Neuronal stem cell (in vitro differentiated cells): ENCODE results near the gene ITGB3BP.

ENCODE experiments used
- DNase-seq: peaks from one replicate; pipeline ENCODE4 v3.0.0-alpha.2; 2013; ENCODE audit warnings: low spot score
- H2AFZ ChIP-seq: one replicate; pipeline ENCODE4 v1.6.1; 2013; ENCODE audit warnings: mild to moderate bottlenecking, low read length, inconsistent platforms
- H2AK5ac ChIP-seq: 2 replicates; pipeline ENCODE4 v1.6.1; 2013; ENCODE audit warnings: low read depth, mild to moderate bottlenecking, inconsistent platforms, low read length, moderate library complexity, mixed read lengths
- H2BK120ac ChIP-seq: 2 replicates; pipeline ENCODE4 v1.6.1; 2013; ENCODE audit warnings: low read depth, mild to moderate bottlenecking, inconsistent platforms, low read length, moderate library complexity, mixed read lengths
- H2BK12ac ChIP-seq: one replicate; pipeline ENCODE4 v1.6.1; 2013; ENCODE audit warnings: low read length, inconsistent platforms
- H2BK15ac ChIP-seq: 2 replicates; pipeline ENCODE4 v1.6.1; 2013; ENCODE audit warnings: mild to moderate bottlenecking, low read length, inconsistent platforms, mixed read lengths
- H2BK5ac ChIP-seq: one replicate; pipeline ENCODE4 v1.6.1; 2013; ENCODE audit warnings: inconsistent platforms, mild to moderate bottlenecking, low read length, moderate library complexity
- H3K14ac ChIP-seq: one replicate; pipeline ENCODE4 v1.6.1; 2013; ENCODE audit warnings: low read length, inconsistent platforms
- H3K18ac ChIP-seq: 2 replicates; pipeline ENCODE4 v1.6.1; 2013; ENCODE audit warnings: low read length, inconsistent platforms
- H3K23ac ChIP-seq: 2 replicates; pipeline ENCODE4 v1.6.1; 2013; ENCODE audit warnings: low read depth, mild to moderate bottlenecking, mixed read lengths, low read length, inconsistent platforms; ENCODE audit not compliant: poor library complexity
- H3K27ac ChIP-seq: replicated peaks from 3 replicates; pipeline ENCODE4 v1.5.1; 2013; ENCODE audit warnings: low read length, inconsistent platforms
- H3K27me3 ChIP-seq, 3 experiments: 2 replicates each; pipeline ENCODE4 v1.6.1; 2013; ENCODE audit warnings: low read length in 3 of 3, mild to moderate bottlenecking in 2 of 3, inconsistent platforms in 1 of 3, low read depth in 1 of 3, mixed read lengths in 1 of 3, moderate library complexity in 1 of 3; ENCODE audit not compliant: control insufficient read depth in 3 of 3, insufficient read depth in 3 of 3
- H3K36me3 ChIP-seq, 2 donors: replicated peaks in 1 of 2; 2 replicates each; pipeline ENCODE4 v1.6.1; 2013; ENCODE audit warnings: low read length in 2 of 2; ENCODE audit not compliant: control insufficient read depth in 2 of 2, insufficient read depth in 2 of 2
- H3K4ac ChIP-seq: 2 replicates; pipeline ENCODE4 v1.6.1; 2013; ENCODE audit warnings: inconsistent platforms, mild to moderate bottlenecking, low read length, moderate library complexity
- H3K4me1 ChIP-seq, 2 donors: 1 replicate in 1 of 2; 2 replicates in 1 of 2; pipeline ENCODE4 v1.6.1; 2013; ENCODE audit warnings: low read length in 2 of 2, low read depth in 1 of 2; ENCODE audit not compliant: control insufficient read depth in 2 of 2, insufficient read depth in 1 of 2
- H3K4me2 ChIP-seq: one replicate; pipeline ENCODE4 v1.6.1; 2013; ENCODE audit warnings: mild to moderate bottlenecking, low read length, inconsistent platforms; ENCODE audit not compliant: insufficient read depth, poor library complexity, severe bottlenecking
- H3K4me3 ChIP-seq, 2 donors: 2 replicates each; pipeline ENCODE4 v1.5.1; 2013; ENCODE audit warnings: low read length in 2 of 2, mild to moderate bottlenecking in 2 of 2, inconsistent platforms in 1 of 2, moderate library complexity in 1 of 2
- H3K79me1 ChIP-seq: one replicate; pipeline ENCODE4 v1.6.1; 2013; ENCODE audit warnings: low read depth, mild to moderate bottlenecking, inconsistent platforms, low read length, moderate library complexity
- H3K9ac ChIP-seq: one replicate; pipeline ENCODE4 v1.6.1; 2013; ENCODE audit warnings: mild to moderate bottlenecking, low read depth, low read length, inconsistent platforms; ENCODE audit not compliant: poor library complexity
- H3K9me3 ChIP-seq, 2 donors: replicated peaks in 1 of 2; 2 replicates each; pipeline versions ENCODE3 to v1.6.1; 2013; ENCODE audit warnings: low read length in 2 of 2, mild to moderate bottlenecking in 2 of 2, inconsistent platforms in 1 of 2, low read depth in 1 of 2, mixed read lengths in 1 of 2, moderate library complexity in 1 of 2; ENCODE audit not compliant: control insufficient read depth in 2 of 2, insufficient read depth in 1 of 2
- H4K8ac ChIP-seq: one replicate; pipeline ENCODE4 v1.6.1; 2013; ENCODE audit warnings: low read depth, mild to moderate bottlenecking, inconsistent platforms, low read length, moderate library complexity
- H4K91ac ChIP-seq: one replicate; pipeline ENCODE4 v1.6.1; 2013; ENCODE audit warnings: low read length, low read depth, mild to moderate bottlenecking, inconsistent platforms; ENCODE audit not compliant: poor library complexity
- WGBS, 2 donors: extraction: QIAGEN DNeasy Blood & Tissue Kit; methylation state at CpG; one replicate each; pipeline ENCODE4 v1.1.7; 2013; ENCODE audit warnings: missing lambda C conversion rate in 2 of 2, mixed read lengths in 1 of 2; ENCODE audit not compliant: insufficient read length in 2 of 2, insufficient replicate concordance in 1 of 2; ENCODE audit errors: extremely low coverage in 2 of 2; 5-methylcytosine and 5-hydroxymethylcytosine counted together

Gene ITGB3BP

DNA sequence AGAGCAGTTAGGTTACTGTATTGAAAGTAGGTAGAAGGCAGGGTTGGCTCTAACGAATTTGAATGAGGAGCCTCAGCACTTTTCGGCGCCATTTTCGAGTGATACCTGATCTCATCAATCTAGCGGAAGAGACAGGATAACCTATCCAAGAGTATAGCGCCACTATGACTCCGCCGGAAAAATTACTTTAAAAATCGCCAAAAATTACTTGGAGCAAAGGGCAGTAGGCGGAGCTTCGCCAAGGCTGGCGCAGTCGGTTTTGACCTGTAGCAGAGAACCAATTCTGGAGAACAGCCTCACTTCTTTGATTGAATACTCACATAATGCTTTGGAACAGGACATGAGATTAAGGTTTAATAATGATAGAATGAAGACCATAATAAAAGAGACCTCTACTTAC is 25.9 kb upstream of the ITGB3BP start:
- Histone ChIP-seq H2AFZ (no peak overlapping the region), H3K9ac (no peak overlapping the region), H2BK5ac (no peak overlapping the region), H3K9me3 (peaks cover 0 to 2% of the 10 kb centered on the region in 2 donors), H3K4me1 (no peaks in the 10 kb centered on the region), H2AK5ac (no peak overlapping the region), H2BK120ac (no peak overlapping the region), H3K4ac (no peak overlapping the region), H3K14ac (no peak overlapping the region), H3K4me3 (no peak overlapping the region), H4K91ac (no peak overlapping the region), H3K4me2 (no peak overlapping the region), H2BK12ac (no peak overlapping the region), H3K18ac (no peak overlapping the region), H4K8ac (no peak overlapping the region), H3K27ac (no peak overlapping the region), H2BK15ac (no peak overlapping the region), H3K23ac (no peak overlapping the region), H3K36me3 (no peaks in the 10 kb centered on the region), H3K79me1 (no peaks in the 10 kb centered on the region), H3K27me3 (no peaks in the 10 kb centered on the region)
- no peak for DNase-seq
- no CpG with 5 or more reads among the region's 13 CpGs for WGBS, 2 donors

DNA sequence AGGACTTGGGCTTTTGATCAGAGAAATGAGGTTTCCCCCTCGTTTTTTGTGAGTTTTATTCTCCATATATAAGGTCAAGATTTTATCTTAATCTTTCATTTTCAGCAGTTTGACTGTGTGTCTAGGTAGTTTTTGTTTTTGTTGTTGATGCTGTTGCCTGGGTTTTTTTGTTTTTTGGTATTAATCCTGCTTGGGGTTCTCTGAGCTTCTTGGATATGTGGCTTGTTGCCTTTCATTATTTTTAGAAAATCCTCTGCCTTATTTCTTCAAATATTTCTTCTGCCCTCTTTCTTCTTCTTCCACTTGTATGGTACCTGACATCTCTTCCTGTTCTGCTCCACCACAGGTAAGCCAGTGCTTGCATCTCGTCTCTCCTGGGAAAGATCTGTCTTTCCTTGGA is 25.3 kb upstream of the ITGB3BP start:
- WGBS, 2 donors: no CpG with 5 or more reads among the region's 2 CpGs
- H3K4me1 ChIP-seq: no peaks in the 10 kb centered on the region
- H2BK120ac ChIP-seq: no peak overlapping the region
- no peak overlapping the region for H2BK12ac ChIP-seq
- H2BK15ac ChIP-seq: no peak overlapping the region
- no peak overlapping the region for H3K4ac ChIP-seq
- H3K36me3 ChIP-seq: no peaks in the 10 kb centered on the region
- H3K18ac ChIP-seq: no peak overlapping the region
- DNase-seq: no peak
- H3K27ac ChIP-seq: no peak overlapping the region
- no peak overlapping the region for H3K4me2 ChIP-seq
- no peak overlapping the region for H2AK5ac ChIP-seq
- no peak overlapping the region for H2AFZ ChIP-seq
- no peak overlapping the region for H3K14ac ChIP-seq
- no peak overlapping the region for H3K9ac ChIP-seq
- H3K79me1 ChIP-seq: no peaks in the 10 kb centered on the region
- H4K91ac ChIP-seq: no peak overlapping the region
- H4K8ac ChIP-seq: no peak overlapping the region
- no peak overlapping the region for H2BK5ac ChIP-seq
- H3K9me3 ChIP-seq: peaks cover 0 to 2% of the 10 kb centered on the region in 2 donors
- H3K27me3 ChIP-seq: no peaks in the 10 kb centered on the region
- H3K23ac ChIP-seq: no peak overlapping the region
- no peak overlapping the region for H3K4me3 ChIP-seq

DNA sequence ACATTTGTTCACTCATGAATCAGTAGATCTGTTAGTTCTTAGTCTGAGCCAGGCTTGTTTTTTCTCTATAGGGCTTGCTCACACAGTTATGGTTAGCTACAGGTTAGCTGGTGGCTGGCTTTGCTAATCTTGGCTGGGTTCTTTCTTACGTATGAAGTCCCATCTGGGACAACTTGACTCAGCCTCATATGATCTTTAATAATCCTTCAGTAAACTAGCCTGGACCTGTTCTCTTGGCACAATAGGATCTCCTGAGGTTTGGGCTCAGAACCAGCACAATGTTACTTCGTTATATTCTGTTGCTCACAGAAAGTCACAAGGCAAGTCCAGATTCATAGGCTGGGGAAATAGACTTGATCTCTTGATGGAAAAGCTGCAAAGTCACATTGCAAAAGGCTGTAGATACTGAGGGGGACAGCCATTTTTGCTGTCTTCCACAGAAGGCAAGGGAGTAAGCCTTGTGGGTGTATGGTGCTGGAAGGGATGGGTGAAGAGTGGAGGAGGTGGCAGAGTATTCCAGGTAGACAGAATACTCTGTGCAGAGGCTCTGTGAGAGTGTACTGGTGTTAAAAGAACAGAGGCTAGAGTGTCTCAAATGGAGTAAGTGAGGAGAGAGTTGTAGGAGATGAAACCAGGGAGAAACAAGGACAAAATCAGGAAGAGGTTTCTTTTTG is 24.7 kb upstream of the ITGB3BP start:
- Histone ChIP-seq H3K27ac (no peak overlapping the region), H2BK5ac (no peak overlapping the region), H2AK5ac (no peak overlapping the region), H3K4me2 (no peak overlapping the region), H3K4me3 (no peak overlapping the region), H3K18ac (no peak overlapping the region), H4K8ac (no peak overlapping the region), H3K9me3 (peaks cover 0 to 2% of the 10 kb centered on the region in 2 donors), H3K36me3 (no peaks in the 10 kb centered on the region), H3K4me1 (no peaks in the 10 kb centered on the region), H3K79me1 (no peaks in the 10 kb centered on the region), H3K23ac (no peak overlapping the region), H2BK15ac (no peak overlapping the region), H3K27me3 (no peaks in the 10 kb centered on the region), H2AFZ (no peak overlapping the region), H3K4ac (no peak overlapping the region), H2BK12ac (no peak overlapping the region), H3K14ac (no peak overlapping the region), H2BK120ac (no peak overlapping the region), H4K91ac (no peak overlapping the region), H3K9ac (no peak overlapping the region)
- no CpG with 5 or more reads among the region's 2 CpGs for WGBS, 2 donors
- DNase-seq: no peak

DNA sequence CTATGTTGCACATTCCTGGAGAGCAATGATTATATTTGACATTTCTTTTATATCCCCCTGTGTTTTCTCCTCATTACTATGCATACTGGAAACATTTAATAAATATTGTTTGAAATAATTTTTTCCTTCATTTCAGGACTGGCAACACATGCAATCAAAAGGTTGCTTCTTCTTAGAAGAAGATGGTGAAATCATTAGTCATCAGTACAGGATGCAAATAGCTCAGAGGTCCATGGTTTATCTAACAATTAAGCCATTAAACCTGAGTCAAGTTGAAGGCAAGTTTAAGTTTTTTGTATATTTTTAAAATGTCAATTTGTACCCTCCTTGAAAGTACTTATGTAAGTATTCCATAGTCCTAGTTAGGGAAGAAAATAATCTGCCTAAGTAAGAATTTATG is 22.8 kb upstream of the ITGB3BP start:
- H3K27ac ChIP-seq: no peak overlapping the region
- no peak overlapping the region for H2BK120ac ChIP-seq
- H2AFZ ChIP-seq: no peak overlapping the region
- H3K9me3 ChIP-seq: peaks cover 0 to 2% of the 10 kb centered on the region in 2 donors
- H3K14ac ChIP-seq: no peak overlapping the region
- no peak overlapping the region for H3K18ac ChIP-seq
- no peak overlapping the region for H3K4ac ChIP-seq
- H2AK5ac ChIP-seq: no peak overlapping the region
- no peak overlapping the region for H3K4me3 ChIP-seq
- H3K4me2 ChIP-seq: no peak overlapping the region
- H3K23ac ChIP-seq: no peak overlapping the region
- no peak overlapping the region for H4K8ac ChIP-seq
- H4K91ac ChIP-seq: no peak overlapping the region
- H2BK5ac ChIP-seq: no peak overlapping the region
- H3K36me3 ChIP-seq: no peaks in the 10 kb centered on the region
- H3K27me3 ChIP-seq: no peaks in the 10 kb centered on the region
- H2BK12ac ChIP-seq: no peak overlapping the region
- H3K9ac ChIP-seq: no peak overlapping the region
- DNase-seq: no peak
- no peak overlapping the region for H2BK15ac ChIP-seq
- H3K4me1 ChIP-seq: no peaks in the 10 kb centered on the region
- no peaks in the 10 kb centered on the region for H3K79me1 ChIP-seq
